Omental fat pad (tissue), 4 donors: ENCODE data around the gene ACTA1. TPM values are rescaled to one million over a fixed set of nuclear protein-coding genes. Genes with fewer than 3 reads are reported as not detected.
"Not testable (repeated sequence)": the region's sequence is repeated elsewhere in the genome, so short reads cannot be mapped to it uniquely, and the experiment has no call there.

ENCODE experiments used
- ATAC-seq: fragments of 150-250 bp; one replicate; pipeline ENCODE4 v1.9.1; 2016; ENCODE audit warnings: mild to moderate bottlenecking, moderate library complexity; ENCODE audit not compliant: low FRiP score
- DNase-seq: peaks from one replicate; pipeline ENCODE4 v3.0.0-alpha.2; 2019; ENCODE audit warnings: low spot score
- total RNA-seq, 4 donors: library from RNA; depleted of rRNA; stranded (reverse); fragments of >200 nt; gene quantifications; one replicate each; pipeline ENCODE4 v1.1.0, GENCODE V29; 2016
- TF ChIP-seq, protein P1 (sequence below), 3 donors: fragments of 450-650 bp; IDR thresholded peaks; one replicate each; pipeline ENCODE4 v1.5.1; 2016 to 2017; ENCODE audit warnings: antibody characterized with exemption in 3 of 3, mild to moderate bottlenecking in 3 of 3, moderate library complexity in 2 of 3

ACTA1 gene
- under 1 TPM in 1 of 4 donors, not detected in 3; 0.56 TPM for total RNA-seq

DNA sequence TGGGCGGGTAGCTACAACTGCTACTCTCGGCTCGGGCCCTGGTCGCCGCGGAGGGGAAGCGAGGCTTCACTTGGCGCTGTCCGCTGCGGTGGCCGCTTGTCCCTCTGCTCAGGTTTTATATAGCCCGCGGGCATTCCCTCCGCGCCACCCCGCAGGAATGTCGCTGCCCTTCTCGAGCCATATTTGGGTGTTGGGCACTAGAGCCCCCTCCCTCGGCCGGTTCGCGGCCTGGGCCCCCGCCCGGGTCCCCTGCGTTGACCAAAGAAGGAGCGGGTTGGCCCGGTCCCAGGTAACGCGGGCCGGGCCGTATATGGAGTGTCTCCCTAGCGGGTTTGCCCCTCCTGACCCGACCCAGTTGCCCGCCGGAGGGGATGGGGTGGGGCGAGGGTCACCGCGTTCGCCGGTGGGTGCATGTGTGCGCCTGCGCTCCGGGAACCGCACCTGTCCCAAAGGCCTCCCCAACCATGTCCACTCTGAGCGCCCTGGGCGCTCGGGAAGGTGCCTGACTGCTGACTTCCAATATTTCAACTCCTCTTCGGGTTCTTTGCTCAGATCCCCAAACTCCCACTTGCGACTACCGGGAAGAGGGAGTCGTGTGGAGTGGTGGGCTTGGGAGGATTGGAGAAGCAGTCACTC is at the start of gene ACTA1:
Gene ACTA1, minus strand, starts transcription at position 90 of the 636 bp plus-strand sequence. CDS start 979 bp downstream, outside the sequence.
- TF ChIP-seq, protein P1, sequence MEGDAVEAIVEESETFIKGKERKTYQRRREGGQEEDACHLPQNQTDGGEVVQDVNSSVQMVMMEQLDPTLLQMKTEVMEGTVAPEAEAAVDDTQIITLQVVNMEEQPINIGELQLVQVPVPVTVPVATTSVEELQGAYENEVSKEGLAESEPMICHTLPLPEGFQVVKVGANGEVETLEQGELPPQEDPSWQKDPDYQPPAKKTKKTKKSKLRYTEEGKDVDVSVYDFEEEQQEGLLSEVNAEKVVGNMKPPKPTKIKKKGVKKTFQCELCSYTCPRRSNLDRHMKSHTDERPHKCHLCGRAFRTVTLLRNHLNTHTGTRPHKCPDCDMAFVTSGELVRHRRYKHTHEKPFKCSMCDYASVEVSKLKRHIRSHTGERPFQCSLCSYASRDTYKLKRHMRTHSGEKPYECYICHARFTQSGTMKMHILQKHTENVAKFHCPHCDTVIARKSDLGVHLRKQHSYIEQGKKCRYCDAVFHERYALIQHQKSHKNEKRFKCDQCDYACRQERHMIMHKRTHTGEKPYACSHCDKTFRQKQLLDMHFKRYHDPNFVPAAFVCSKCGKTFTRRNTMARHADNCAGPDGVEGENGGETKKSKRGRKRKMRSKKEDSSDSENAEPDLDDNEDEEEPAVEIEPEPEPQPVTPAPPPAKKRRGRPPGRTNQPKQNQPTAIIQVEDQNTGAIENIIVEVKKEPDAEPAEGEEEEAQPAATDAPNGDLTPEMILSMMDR (IDR thresholded peaks at IDR 0.05) = no peak
- DNase-seq (no peak), ATAC-seq (no peak)

DNA sequence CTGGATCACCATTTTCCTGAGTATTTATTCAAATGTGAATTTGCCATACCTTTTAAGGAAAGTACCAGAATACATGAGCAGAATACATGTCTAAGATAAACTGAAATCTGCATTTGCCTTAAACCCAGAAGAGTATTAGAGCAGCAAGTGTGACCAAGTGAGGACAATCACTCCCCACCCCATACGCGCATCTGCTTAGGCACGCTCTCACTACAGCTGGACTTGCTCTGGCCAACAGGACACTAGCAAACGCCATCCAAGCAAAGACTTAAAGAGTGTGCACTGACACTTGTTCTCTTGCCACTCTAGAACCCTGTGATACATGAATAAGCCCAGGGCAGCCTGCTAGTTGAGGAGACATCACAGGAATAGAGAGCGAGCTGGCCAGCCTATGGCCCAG is 48.6 kb upstream of the ACTA1 start:
- ATAC-seq (no peak), DNase-seq (no peak)
- TF ChIP-seq, protein P1 (IDR thresholded peaks at IDR 0.05) = no peak

DNA sequence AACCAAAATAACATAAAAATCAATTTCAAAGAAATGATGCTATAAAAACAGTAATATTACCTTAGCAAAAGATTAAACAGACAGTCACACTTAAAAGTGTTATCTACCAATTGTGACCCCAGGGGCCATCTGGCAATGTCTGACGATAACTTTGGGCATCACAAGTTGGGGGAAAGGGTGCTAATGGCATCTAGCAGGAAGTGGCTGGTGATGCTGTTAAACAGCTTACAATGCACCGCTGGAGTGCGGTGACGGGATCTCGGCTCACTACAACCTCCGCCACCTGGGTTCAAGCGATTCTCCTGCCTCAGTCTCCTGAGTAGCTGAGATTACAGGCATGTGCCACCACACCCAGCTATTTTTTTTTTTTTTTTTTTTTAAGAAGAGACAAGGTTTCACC is 46.6 kb upstream of the ACTA1 start:
- ATAC-seq = no peak
- TF ChIP-seq, protein P1 (IDR thresholded peaks at IDR 0.05) = no peak
- no peak for DNase-seq

DNA sequence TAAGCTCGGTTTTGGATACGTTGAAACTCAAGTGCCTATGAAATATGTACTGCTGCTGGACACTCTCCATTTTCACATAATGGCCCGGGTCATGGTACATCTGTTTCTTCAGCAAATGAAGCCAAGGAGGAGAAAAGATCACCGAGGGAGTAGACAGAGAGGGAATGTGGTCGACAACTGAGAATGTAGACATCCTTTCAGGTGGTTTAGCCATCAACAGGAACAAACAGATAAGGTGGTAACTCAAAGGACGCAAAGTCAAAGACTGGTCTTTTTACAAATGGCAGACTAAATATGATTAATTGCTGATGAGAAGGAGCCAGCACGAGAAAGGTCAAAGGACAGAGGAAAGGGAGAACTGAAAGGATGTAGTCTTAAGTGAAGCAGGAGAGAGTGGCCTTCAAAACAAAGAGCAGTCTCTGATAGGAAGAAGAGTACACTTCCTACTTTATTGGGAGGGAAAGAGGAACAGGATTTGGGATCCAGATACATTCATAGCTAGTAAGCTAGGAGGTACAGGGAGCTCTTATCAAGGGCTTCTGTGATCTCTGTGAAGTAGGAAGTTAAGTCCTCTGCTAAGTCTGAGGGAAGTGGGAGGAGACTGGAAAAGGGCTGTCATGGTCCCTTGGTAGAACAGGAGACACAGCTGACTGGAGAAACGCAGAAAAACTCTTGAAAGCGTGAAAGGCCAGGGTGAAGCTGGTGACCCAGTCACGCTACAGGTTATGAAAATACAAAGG is 45.9 kb upstream of the ACTA1 start:
- TF ChIP-seq, protein P1 (IDR thresholded peaks at IDR 0.05) = no peak
- no peak for ATAC-seq
- no peak for DNase-seq

DNA sequence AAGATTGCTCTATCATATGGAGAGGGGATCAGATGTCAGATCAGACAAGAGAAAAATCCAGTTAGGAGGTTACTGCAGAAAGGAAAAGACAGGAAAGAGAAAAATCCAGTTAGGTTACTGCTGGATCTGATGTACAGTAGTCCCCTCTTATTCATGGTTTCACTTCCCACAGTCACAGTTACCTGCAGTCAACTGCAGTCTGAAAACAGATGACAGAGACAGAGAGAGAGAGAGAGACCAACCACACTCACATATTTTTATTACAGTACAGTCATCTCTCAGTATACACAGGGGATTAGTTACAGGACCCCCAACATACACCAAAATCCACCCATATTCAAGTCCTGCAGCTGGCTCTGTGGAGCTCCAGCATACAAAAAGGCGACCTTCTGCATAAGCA is 45.0 kb upstream of the ACTA1 start:
- no peak for ATAC-seq
- TF ChIP-seq, protein P1 (IDR thresholded peaks at IDR 0.05) = no peak

DNA sequence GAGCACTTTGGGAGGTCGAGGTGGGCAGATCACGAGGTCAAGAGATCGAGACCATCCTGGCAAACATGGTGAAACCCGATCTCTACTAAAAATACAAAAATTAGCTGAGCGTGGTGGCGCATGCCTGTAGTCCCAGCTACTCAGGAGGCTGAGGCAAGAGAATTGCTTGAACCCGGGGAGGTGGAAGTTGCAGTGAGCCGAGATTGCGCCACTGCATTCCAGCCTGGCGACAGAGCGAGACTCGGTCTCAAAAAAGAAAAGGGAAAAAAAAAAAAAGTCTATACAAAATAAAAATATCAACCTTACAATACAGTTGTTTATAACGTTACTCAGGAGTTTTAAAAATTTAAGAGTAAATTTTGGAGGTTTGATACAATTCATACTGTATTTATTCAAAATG is 42.0 kb upstream of the ACTA1 start:
- not testable (repeated sequence) for DNase-seq, ATAC-seq

More for the DNA sequence above, 45.0 kb upstream of the ACTA1 start:
- no peak for DNase-seq

DNA sequence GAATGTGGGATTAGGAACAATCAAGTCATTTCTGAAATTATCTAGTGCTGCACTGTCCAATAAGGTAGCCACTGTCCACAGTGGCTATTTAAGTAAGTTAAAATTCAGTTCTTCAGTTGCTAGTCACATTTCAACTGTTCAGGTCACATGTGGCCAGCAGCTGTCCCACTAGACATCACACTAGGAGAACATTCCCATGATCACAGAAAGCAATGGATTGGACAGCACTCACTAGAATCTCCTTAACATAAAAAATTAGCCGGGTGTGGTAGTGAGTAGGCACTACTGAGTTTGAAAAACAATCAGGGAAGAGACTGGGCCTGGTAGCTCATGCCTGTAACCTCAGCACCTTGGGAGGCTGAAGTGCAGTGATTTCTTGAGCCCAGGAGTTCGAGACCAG is 40.6 kb upstream of the ACTA1 start:
- no peak for DNase-seq
- TF ChIP-seq, protein P1 (IDR thresholded peaks at IDR 0.05) = no peak
- no peak for ATAC-seq
